Heart left ventricle (tissue), 16 donors: ENCODE results near the gene GZMM. TPM values are rescaled to one million over a fixed set of nuclear protein-coding genes. Genes with fewer than 3 reads are reported as not detected.

Experiments used
- ATAC-seq, 4 donors: fragments of 200-7000 bp; cut with Tn5 transposase; one replicate each; pipeline ENCODE4 v1.9.1; 2020 to 2022; ENCODE audit warnings: moderate library complexity in 4 of 4, mild to moderate bottlenecking in 3 of 4, moderate number of reproducible peaks in 1 of 4
- DNase-seq, 5 donors: peaks; one replicate each; pipeline ENCODE4 v3.0.0-alpha.2; 2020
- H3K27ac ChIP-seq, 12 donors: fragments of 200-600 bp; sonication (generic) in 4 of 12; one replicate each; pipeline versions ENCODE4 v1.5.0 to v1.8.0; 2016 to 2022; ENCODE audit warnings: mild to moderate bottlenecking in 2 of 12
- H3K27me3 ChIP-seq, 9 donors: fragments of 200-600 bp; sonication (generic) in 2 of 9; one replicate each; pipeline versions ENCODE4 v1.5.1 to v1.8.0; 2016 to 2022; ENCODE audit warnings: mild to moderate bottlenecking in 3 of 9
- H3K36me3 ChIP-seq, 9 donors: fragments of 200-600 bp; sonication (generic) in 2 of 9; one replicate each; pipeline versions ENCODE4 v1.5.0 to v1.8.0; 2018 to 2022; ENCODE audit warnings: mild to moderate bottlenecking in 2 of 9
- H3K4me1 ChIP-seq, 12 donors: fragments of 200-600 bp; sonication (generic) in 4 of 12; one replicate each; pipeline versions ENCODE4 v1.5.0 to v1.8.0; 2016 to 2022; ENCODE audit warnings: mild to moderate bottlenecking in 3 of 12
- H3K4me3 ChIP-seq, 12 donors: fragments of 200-600 bp; sonication (generic) in 4 of 12; one replicate each; pipeline versions ENCODE4 v1.5.0 to v1.8.0; 2017 to 2022; ENCODE audit warnings: mild to moderate bottlenecking in 9 of 12, moderate library complexity in 4 of 12
- H3K9me3 ChIP-seq, 12 donors: fragments of 200-600 bp; sonication (generic) in 4 of 12; one replicate each; pipeline versions ENCODE4 v1.5.0 to v1.8.0; 2016 to 2022; ENCODE audit warnings: mild to moderate bottlenecking in 1 of 12
- POLR2A ChIP-seq, 2 donors: fragments of 450-650 bp; IDR thresholded peaks; one replicate each; pipeline ENCODE4 v1.6.1; 2017; ENCODE audit warnings: antibody characterized with exemption in 2 of 2, mild to moderate bottlenecking in 2 of 2, moderate library complexity in 2 of 2
- WGBS, 4 donors: extraction: QIAGEN DNeasy Blood & Tissue Kit in 2 of 4; methylation state at CpG; one replicate each; pipeline versions ENCODE4 v1.1.5 to v1.1.7; 2013 to 2018; 5-methylcytosine and 5-hydroxymethylcytosine counted together
- intact Hi-C, 10 donors: fragments of 100-400 bp; cut with DNase I; formaldehyde crosslinking; loops; one replicate each; pipeline versions ENCODE4 v1.11.1 to v1.14.2; 2022
- polyA plus RNA-seq, 2 donors: library from polyadenylated mRNA; stranded (reverse); fragments of 200-250 nt; gene quantifications; one replicate each; pipeline ENCODE4 v1.2.3, GENCODE V29; 2013
- total RNA-seq, 9 donors: library from RNA; depleted of rRNA in 2 of 9; stranded (reverse); fragments of >200 nt in 2 of 9; fragmentation: NEBNext Ultra II Directional in 3 of 9; extraction: Animal tissue kit (Norgen Biotek cat#: 25700) in 3 of 9; gene quantifications; one replicate each; pipeline versions ENCODE4 v1.1.0 to v1.2.4, GENCODE V29; 2016 to 2023
- TF ChIP-seq, protein P1 (sequence below), 12 donors: fragments of 200-600 bp; sonication (generic) in 4 of 12; IDR thresholded peaks; one replicate each; pipeline versions ENCODE4 v1.5.0 to v1.8.0; 2018 to 2022; ENCODE audit warnings: antibody characterized with exemption in 12 of 12, mild to moderate bottlenecking in 5 of 12
- donor health status: ischemic (EF 13 %, LVEDD 7.1; RV severe dilation, severe dysfunction).
- donor health status: healthy with polysubstance abuse.
- donor health status: DM: no; HTN: yes; CAD: no.
- donor health status: DM: no; HTN: no; CAD: no.
- donor health status: ischemic (EF 25% LVEDD 6.9; RV normal size, moderate dysfunction).
- donor health status: ischemic (EF 25% LVEDD 5.7; RV mildly dilated, moderate dysfunction).
- donor health status: healthy.
- donor health status: DM: yes; HTN: yes; CAD: no.
- donor health status: ischemic (EF 35%, LVEDD 5.7; RV mildly dilated, moderate dysfunction).
- donor health status: nonischemic (EF 11% LVEDD 7.7; RV severe dilation, severe dysfunction).
- donor health status: DM: yes; HTN: yes; CAD: no.
- donor health status: PGD.
- donor health status: ischemic (EF 29% LVEDD 5.4; RV normal size, mild dysfunction).
- donor health status: nonischemic (EF 23%, LVEDD 6.1; RV moderate dilation, normal function).

GZMM gene
- total and polyA plus RNA-seq, 11 donors = 0.12 to 3.0 (median 0.47) TPM; not detected in 5

DNA sequence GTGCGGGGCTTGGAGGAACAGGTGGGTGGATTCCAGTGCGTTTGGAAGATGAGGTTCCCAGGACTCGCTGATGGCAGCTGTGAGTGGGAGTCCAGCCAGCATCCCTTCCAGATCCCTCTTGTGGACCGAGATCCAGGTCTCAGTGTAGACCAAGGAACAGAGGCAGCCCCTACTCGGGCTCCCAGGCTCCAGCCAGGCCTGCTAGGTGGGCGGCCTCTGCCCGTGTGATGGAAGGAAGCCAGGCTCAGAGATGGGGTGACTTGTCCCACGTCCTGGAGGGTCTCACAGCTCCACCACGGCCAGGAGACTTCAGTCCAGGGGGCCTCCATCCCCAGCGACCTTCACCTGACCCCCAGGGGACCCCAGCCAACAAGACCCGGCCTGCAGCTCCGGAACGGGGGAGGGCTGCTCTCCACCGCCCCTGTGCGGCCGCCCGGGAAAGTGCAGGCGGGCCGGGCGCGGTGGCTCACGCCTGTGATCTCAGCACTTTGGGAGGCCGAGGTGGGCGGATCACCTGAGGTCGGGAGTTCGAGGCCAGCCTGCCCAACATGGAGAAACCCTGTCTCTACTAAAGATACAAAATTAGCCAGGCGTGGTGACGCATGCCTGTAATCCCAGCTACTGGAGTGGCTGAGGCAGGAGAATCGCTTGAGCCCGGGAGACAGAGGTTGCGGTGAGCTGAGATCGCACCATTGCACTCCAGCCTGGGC, 48.3 kb upstream of the GZMM start:
- H3K4me3 ChIP-seq = no peak overlapping the region
- no peaks in the 10 kb centered on the region for H3K36me3 ChIP-seq
- 21 to 28% (median 25%) methylated on average over 27 to 32 of the region's 32 CpGs for WGBS, 4 donors
- H3K4me1 ChIP-seq = peaks cover 0 to 23% (median 5%) of the 10 kb centered on the region in 12 donors
- TF ChIP-seq POLR2A (IDR thresholded peaks at IDR 0.05) = no peak
- TF ChIP-seq, protein P1, sequence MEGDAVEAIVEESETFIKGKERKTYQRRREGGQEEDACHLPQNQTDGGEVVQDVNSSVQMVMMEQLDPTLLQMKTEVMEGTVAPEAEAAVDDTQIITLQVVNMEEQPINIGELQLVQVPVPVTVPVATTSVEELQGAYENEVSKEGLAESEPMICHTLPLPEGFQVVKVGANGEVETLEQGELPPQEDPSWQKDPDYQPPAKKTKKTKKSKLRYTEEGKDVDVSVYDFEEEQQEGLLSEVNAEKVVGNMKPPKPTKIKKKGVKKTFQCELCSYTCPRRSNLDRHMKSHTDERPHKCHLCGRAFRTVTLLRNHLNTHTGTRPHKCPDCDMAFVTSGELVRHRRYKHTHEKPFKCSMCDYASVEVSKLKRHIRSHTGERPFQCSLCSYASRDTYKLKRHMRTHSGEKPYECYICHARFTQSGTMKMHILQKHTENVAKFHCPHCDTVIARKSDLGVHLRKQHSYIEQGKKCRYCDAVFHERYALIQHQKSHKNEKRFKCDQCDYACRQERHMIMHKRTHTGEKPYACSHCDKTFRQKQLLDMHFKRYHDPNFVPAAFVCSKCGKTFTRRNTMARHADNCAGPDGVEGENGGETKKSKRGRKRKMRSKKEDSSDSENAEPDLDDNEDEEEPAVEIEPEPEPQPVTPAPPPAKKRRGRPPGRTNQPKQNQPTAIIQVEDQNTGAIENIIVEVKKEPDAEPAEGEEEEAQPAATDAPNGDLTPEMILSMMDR (IDR thresholded peaks at IDR 0.05) = peak; percentile 42 to 77 (median 65)
- intact Hi-C loops = no loop called here
- DNase-seq = peak in 2 of 5 donors; percentile 15 to 37
- ATAC-seq = peak in 3 of 4 donors; percentile 5 to 32 (median 21)
- peaks cover 20 to 44% (median 33%) of the 10 kb centered on the region in 9 donors for H3K27me3 ChIP-seq
- no peak overlapping the region for H3K27ac ChIP-seq
- H3K9me3 ChIP-seq = no peaks in the 10 kb centered on the region

- Histone ChIP-seq H3K4me1 (peaks cover 0 to 23% (median 5%) of the 10 kb centered on the region in 12 donors), H3K27me3 (peaks cover 20 to 50% (median 33%) of the 10 kb centered on the region in 9 donors), H3K36me3 (no peaks in the 10 kb centered on the region), H3K4me3 (no peak within 1 kb of the TSS), H3K9me3 (no peaks in the 10 kb centered on the region), H3K27ac (no peak within 1 kb of the TSS)
- TF ChIP-seq, protein P1 (IDR thresholded peaks at IDR 0.05) = no peak
- no peak for TF ChIP-seq POLR2A (IDR thresholded peaks at IDR 0.05)
- ATAC-seq (no peak), DNase-seq (peak in 2 of 5 donors; percentile 5 to 23)
- intact Hi-C loops = no loop called here
- 7 to 17% (median 9%) methylated on average over 12 to 33 of the region's 33 CpGs for WGBS, 4 donors
These were observed 47.7 kb upstream of the GZMM start, which contains the start of gene MADCAM1 for GRCh38 chr19:496112-496665. Gene MADCAM1, plus strand, starts transcription at chr19:496486. Its CDS starts 14 bp downstream, at chr19:496500.

DNA sequence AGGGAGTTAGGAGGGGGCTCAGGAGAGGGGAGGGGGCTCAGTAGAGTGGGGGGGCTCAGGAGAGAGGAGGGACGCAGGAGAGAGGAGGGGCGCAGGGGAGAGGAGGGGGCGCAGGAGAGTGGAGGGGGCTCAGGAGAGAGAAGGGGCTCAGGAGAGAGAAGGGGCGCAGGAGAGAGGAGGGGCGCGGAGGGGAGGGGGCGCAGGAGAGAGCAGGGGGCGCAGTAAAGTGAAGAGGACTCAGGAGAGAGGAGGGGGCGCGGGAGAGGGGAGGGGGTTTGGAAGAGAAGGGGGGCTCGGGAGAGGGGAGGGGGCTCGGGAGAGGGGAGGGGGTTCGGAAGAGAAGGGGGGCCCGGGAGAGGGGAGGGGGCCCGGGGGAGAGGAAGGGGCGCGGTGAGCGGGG, 46.9 kb upstream of the GZMM start:
- no peak for DNase-seq

GRCh38 chr19:497491-497868, 46.4 kb upstream of the GZMM start:
- DNase-seq (peak in 1 of 5 donors; percentile 27), ATAC-seq (no peak)
- no peak overlapping the region for H3K27ac ChIP-seq
- H3K4me1 ChIP-seq = peaks cover 0 to 23% (median 5%) of the 10 kb centered on the region in 12 donors
- no peak for TF ChIP-seq POLR2A (IDR thresholded peaks at IDR 0.05)
- TF ChIP-seq, protein P1 (IDR thresholded peaks at IDR 0.05) = no peak
- WGBS, 4 donors = 0 to 6% (median 2%) methylated on average over 11 to 36 of the region's 36 CpGs
- no peaks in the 10 kb centered on the region for H3K36me3 ChIP-seq
- peaks cover 20 to 51% (median 33%) of the 10 kb centered on the region in 9 donors for H3K27me3 ChIP-seq
- intact Hi-C loops = no loop called here
- no peaks in the 10 kb centered on the region for H3K9me3 ChIP-seq
- peak overlapping the region in 6 of 12 donors; percentile 9 to 37 (median 16) for H3K4me3 ChIP-seq

More for the DNA sequence above, 46.9 kb upstream of the GZMM start:
- WGBS, 4 donors = 4 to 10% (median 9%) methylated on average over 8 to 18 of the region's 18 CpGs
- Histone ChIP-seq H3K4me3 (no peak overlapping the region), H3K27me3 (peaks cover 20 to 51% (median 33%) of the 10 kb centered on the region in 9 donors), H3K27ac (no peak overlapping the region), H3K9me3 (no peaks in the 10 kb centered on the region), H3K4me1 (peaks cover 0 to 23% (median 5%) of the 10 kb centered on the region in 12 donors), H3K36me3 (no peaks in the 10 kb centered on the region)
- TF ChIP-seq POLR2A (IDR thresholded peaks at IDR 0.05) = no peak
- TF ChIP-seq, protein P1 (IDR thresholded peaks at IDR 0.05) = no peak
- intact Hi-C loops = no loop called here
- ATAC-seq = no peak
